ENCODE data around the gene PLA2G4B.

DNA sequence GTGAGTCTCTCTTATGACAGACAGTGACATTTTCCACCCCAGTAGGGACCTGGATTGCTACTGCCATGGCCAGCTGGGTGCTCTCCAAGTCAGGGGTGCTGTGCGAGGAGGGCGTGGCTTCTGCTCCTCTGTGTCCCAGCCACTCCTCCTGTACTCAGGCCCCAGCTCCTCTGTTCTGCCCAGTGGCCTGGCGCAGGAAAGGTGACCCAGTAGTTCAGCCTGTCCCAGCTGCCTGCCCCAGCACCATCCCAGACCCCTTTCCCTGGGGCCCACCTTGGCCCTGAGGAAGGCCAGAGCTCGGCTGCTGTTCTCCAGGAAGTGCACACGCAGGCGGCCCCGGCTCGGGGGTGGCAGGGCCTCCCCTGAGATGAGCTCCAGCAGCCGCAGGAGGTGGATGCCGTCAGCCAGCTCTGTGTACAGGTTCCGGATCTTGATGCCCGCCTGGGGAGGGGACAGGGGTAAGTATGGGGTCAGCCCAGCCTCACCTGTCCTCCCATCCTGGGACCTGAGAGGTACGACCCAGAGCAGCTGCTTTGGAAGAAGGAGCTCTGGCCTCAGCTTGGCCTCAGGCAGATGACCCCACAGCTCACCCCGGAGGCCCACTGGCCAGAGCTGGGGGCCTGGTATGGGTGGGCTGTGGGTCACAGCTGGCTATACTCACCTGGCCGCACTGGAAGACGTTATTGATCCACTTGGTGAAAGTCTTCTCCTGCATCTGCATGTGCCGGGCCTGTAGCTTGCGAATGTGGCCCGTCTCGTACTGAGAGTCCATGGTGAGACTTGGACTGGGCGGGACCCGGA is 54.2 kb downstream of the PLA2G4B start:
- TF ChIP-seq, protein P1, sequence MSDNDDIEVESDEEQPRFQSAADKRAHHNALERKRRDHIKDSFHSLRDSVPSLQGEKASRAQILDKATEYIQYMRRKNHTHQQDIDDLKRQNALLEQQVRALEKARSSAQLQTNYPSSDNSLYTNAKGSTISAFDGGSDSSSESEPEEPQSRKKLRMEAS (IDR thresholded peaks at IDR 0.05), result peak; percentile 26; the same call in 1 of the 2 replicates
- TF ChIP-seq EGR1 (IDR thresholded peaks at IDR 0.05) (no peak), TAF1 (IDR thresholded peaks at IDR 0.05; ENCODE audit: low read depth) (no peak), EP300 (IDR thresholded peaks at IDR 0.05; ENCODE audit: borderline replicate concordance) (peak; percentile 43; the same call in 1 of the 2 replicates), YY1 (IDR thresholded peaks at IDR 0.05; ENCODE audit: low read depth) (peak; percentile 28; the same call in 1 of the 2 replicates), FOXM1 (IDR thresholded peaks at IDR 0.05; ENCODE audit: borderline replicate concordance, low read depth) (0 out of 2 replicates have a peak, but pooled peaks have one; percentile 25), TEAD4 (IDR thresholded peaks at IDR 0.05) (peak; percentile 49), CEBPB (IDR thresholded peaks at IDR 0.05) (no peak), RAD21 (IDR thresholded peaks at IDR 0.05; ENCODE audit: low read depth) (no peak), CREB1 (IDR thresholded peaks at IDR 0.05; ENCODE audit: low read depth) (no peak)
- TF ChIP-seq, protein P2, sequence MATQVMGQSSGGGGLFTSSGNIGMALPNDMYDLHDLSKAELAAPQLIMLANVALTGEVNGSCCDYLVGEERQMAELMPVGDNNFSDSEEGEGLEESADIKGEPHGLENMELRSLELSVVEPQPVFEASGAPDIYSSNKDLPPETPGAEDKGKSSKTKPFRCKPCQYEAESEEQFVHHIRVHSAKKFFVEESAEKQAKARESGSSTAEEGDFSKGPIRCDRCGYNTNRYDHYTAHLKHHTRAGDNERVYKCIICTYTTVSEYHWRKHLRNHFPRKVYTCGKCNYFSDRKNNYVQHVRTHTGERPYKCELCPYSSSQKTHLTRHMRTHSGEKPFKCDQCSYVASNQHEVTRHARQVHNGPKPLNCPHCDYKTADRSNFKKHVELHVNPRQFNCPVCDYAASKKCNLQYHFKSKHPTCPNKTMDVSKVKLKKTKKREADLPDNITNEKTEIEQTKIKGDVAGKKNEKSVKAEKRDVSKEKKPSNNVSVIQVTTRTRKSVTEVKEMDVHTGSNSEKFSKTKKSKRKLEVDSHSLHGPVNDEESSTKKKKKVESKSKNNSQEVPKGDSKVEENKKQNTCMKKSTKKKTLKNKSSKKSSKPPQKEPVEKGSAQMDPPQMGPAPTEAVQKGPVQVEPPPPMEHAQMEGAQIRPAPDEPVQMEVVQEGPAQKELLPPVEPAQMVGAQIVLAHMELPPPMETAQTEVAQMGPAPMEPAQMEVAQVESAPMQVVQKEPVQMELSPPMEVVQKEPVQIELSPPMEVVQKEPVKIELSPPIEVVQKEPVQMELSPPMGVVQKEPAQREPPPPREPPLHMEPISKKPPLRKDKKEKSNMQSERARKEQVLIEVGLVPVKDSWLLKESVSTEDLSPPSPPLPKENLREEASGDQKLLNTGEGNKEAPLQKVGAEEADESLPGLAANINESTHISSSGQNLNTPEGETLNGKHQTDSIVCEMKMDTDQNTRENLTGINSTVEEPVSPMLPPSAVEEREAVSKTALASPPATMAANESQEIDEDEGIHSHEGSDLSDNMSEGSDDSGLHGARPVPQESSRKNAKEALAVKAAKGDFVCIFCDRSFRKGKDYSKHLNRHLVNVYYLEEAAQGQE (IDR thresholded peaks at IDR 0.05; ENCODE audit: low read depth), result no peak
